Measurements from ENCODE around the gene UGT1A6.

DNA sequence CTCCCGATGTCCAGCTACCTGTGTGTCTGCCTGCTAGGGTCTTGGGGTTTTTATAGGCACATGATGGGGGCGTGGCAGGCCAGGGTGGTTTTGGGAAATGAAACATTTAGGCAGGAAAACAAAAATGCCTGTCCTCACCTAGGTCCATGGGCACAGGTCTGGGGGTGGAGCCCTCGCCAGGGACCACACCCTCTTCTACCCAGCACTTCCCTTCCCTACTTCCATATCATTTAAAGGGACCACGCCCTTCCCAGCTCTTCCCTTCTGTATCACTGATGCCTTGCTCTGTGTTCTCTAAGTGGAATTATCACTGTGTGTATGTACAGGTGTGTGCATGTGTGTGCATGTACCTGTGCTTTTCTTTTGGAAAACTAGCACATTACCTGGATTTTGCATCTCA lies 73.7 kb downstream of the UGT1A6 start:
- TF ChIP-seq, protein P1, sequence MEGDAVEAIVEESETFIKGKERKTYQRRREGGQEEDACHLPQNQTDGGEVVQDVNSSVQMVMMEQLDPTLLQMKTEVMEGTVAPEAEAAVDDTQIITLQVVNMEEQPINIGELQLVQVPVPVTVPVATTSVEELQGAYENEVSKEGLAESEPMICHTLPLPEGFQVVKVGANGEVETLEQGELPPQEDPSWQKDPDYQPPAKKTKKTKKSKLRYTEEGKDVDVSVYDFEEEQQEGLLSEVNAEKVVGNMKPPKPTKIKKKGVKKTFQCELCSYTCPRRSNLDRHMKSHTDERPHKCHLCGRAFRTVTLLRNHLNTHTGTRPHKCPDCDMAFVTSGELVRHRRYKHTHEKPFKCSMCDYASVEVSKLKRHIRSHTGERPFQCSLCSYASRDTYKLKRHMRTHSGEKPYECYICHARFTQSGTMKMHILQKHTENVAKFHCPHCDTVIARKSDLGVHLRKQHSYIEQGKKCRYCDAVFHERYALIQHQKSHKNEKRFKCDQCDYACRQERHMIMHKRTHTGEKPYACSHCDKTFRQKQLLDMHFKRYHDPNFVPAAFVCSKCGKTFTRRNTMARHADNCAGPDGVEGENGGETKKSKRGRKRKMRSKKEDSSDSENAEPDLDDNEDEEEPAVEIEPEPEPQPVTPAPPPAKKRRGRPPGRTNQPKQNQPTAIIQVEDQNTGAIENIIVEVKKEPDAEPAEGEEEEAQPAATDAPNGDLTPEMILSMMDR (IDR thresholded peaks at IDR 0.05 in 8 of 11, conservative IDR thresholded peaks at IDR 0.05 in 3 of 11), result no peak
- TF ChIP-seq POLR2A (IDR thresholded peaks at IDR 0.05), result no peak

Data from spleen (tissue), 7 donors.